H9 (cell line): ENCODE results near the gene TDP1. TPM values are rescaled to one million over a fixed set of nuclear protein-coding genes. Genes with fewer than 3 reads are reported as not detected.

Experiments used
- DNase-seq: peaks from one replicate; pipeline ENCODE4 v3.0.0-alpha.2; 2017
- H2AFZ ChIP-seq: one replicate; pipeline ENCODE4 v1.6.1; 2013; ENCODE audit warnings: mild to moderate bottlenecking, low read length, control low read depth, moderate library complexity
- H2AK5ac ChIP-seq: 2 replicates; pipeline ENCODE4 v1.6.1; 2013; ENCODE audit warnings: low read length, control low read depth, mixed read lengths; ENCODE audit not compliant: insufficient read length
- H2BK120ac ChIP-seq: one replicate; pipeline ENCODE4 v1.6.1; 2013; ENCODE audit warnings: low read depth, mild to moderate bottlenecking, low read length, control low read depth, inconsistent platforms; ENCODE audit not compliant: poor library complexity, severe bottlenecking
- H2BK12ac ChIP-seq: 2 replicates; pipeline ENCODE4 v1.6.1; 2013; ENCODE audit warnings: low read length, control low read depth, mixed read lengths, low read depth; ENCODE audit not compliant: insufficient read length
- H2BK15ac ChIP-seq: 2 replicates; pipeline ENCODE4 v1.6.1; 2013; ENCODE audit warnings: low read depth, low read length, control low read depth
- H2BK20ac ChIP-seq: one replicate; pipeline ENCODE4 v1.6.1; 2013; ENCODE audit warnings: low read depth, mild to moderate bottlenecking, low read length, control low read depth, inconsistent platforms; ENCODE audit not compliant: poor library complexity, severe bottlenecking
- H2BK5ac ChIP-seq: 2 replicates; pipeline ENCODE4 v1.6.1; 2013; ENCODE audit warnings: low read length, control low read depth, mixed read lengths; ENCODE audit not compliant: insufficient read length
- H3K14ac ChIP-seq: 2 replicates; pipeline ENCODE4 v1.6.1; 2013; ENCODE audit warnings: low read length, control low read depth; ENCODE audit not compliant: insufficient read depth
- H3K18ac ChIP-seq: 2 replicates; pipeline ENCODE4 v1.6.1; 2013; ENCODE audit warnings: low read depth, mild to moderate bottlenecking, mixed read lengths, low read length, control low read depth; ENCODE audit not compliant: insufficient read length
- H3K23ac ChIP-seq: 2 replicates; pipeline ENCODE4 v1.6.1; 2013; ENCODE audit warnings: low read length, control low read depth, mixed read lengths, low read depth; ENCODE audit not compliant: insufficient read length
- H3K23me2 ChIP-seq: 2 replicates; pipeline ENCODE4 v1.6.1; 2013; ENCODE audit warnings: low read depth, mild to moderate bottlenecking, mixed read lengths, low read length, control low read depth; ENCODE audit not compliant: insufficient read length, poor library complexity, severe bottlenecking
- H3K27ac ChIP-seq: 2 replicates; pipeline ENCODE4 v1.5.1; 2013; ENCODE audit warnings: low read length, control low read depth, mixed read lengths, low read depth; ENCODE audit not compliant: insufficient read length
- H3K27me3 ChIP-seq: 2 replicates; pipeline ENCODE4 v1.6.1; 2013; ENCODE audit warnings: low read length, control low read depth, inconsistent platforms; ENCODE audit not compliant: insufficient read depth
- H3K4ac ChIP-seq: 2 replicates; pipeline ENCODE4 v1.6.1; 2013; ENCODE audit warnings: low read depth, mild to moderate bottlenecking, control low read depth, inconsistent platforms, low read length, moderate library complexity
- H3K4me1 ChIP-seq: 2 replicates; pipeline ENCODE4 v1.6.1; 2013; ENCODE audit warnings: low read length, control low read depth, inconsistent platforms; ENCODE audit not compliant: insufficient read depth
- H3K4me2 ChIP-seq: 2 replicates; pipeline ENCODE4 v1.6.1; 2013; ENCODE audit warnings: low read length, control low read depth, mixed read lengths; ENCODE audit not compliant: insufficient read length, insufficient read depth
- H3K56ac ChIP-seq: 2 replicates; pipeline ENCODE4 v1.6.1; 2013; ENCODE audit warnings: low read depth, mild to moderate bottlenecking, mixed read lengths, low read length, control low read depth; ENCODE audit not compliant: insufficient read length
- H3K79me1 ChIP-seq: 2 replicates; pipeline ENCODE4 v1.6.1; 2013; ENCODE audit warnings: low read depth, mild to moderate bottlenecking, moderate library complexity, low read length, control low read depth, inconsistent platforms; ENCODE audit not compliant: insufficient read depth, poor library complexity, severe bottlenecking
- H3K79me2 ChIP-seq: 2 replicates; pipeline ENCODE4 v1.6.1; 2013; ENCODE audit warnings: low read length, control low read depth, inconsistent platforms; ENCODE audit not compliant: insufficient read depth
- H3K9ac ChIP-seq: 2 replicates; pipeline ENCODE4 v1.6.1; 2013; ENCODE audit warnings: low read length, control low read depth, mixed read lengths; ENCODE audit not compliant: insufficient read length; ENCODE audit errors: extremely low read depth
- H3K9me3 ChIP-seq: one replicate; pipeline ENCODE4 v1.6.1; 2013; ENCODE audit warnings: low read depth, low read length, inconsistent platforms; ENCODE audit not compliant: control insufficient read depth
- H3T11ph ChIP-seq: one replicate; pipeline ENCODE4 v1.6.1; 2013; ENCODE audit warnings: mild to moderate bottlenecking, low read length, control low read depth, inconsistent platforms
- H4K20me1 ChIP-seq: one replicate; pipeline ENCODE4 v1.6.1; 2013; ENCODE audit not compliant: control insufficient read depth, insufficient read length, insufficient read depth
- H4K5ac ChIP-seq: 2 replicates; pipeline ENCODE4 v1.6.1; 2013; ENCODE audit warnings: low read depth, mild to moderate bottlenecking, mixed read lengths, low read length, control low read depth; ENCODE audit not compliant: insufficient read length
- H4K8ac ChIP-seq: replicated peaks from 2 replicates; pipeline ENCODE4 v1.6.1; 2013; ENCODE audit warnings: low read length, control low read depth, mixed read lengths, low read depth; ENCODE audit not compliant: insufficient read length
- H4K91ac ChIP-seq: 2 replicates; pipeline ENCODE4 v1.6.1; 2013; ENCODE audit warnings: low read depth, mild to moderate bottlenecking, moderate library complexity, mixed read lengths, low read length, control low read depth; ENCODE audit not compliant: insufficient read length
- H3K27ac Mint-ChIP-seq, 3 experiments: 2 replicates in 2 of 3; 3 replicates in 1 of 3; pipeline ENCODE4 v1.8.0; 2020 to 2021; ENCODE audit warnings: mixed read lengths in 3 of 3, mild to moderate bottlenecking in 1 of 3, moderate library complexity in 1 of 3
- H3K27me3 Mint-ChIP-seq: 2 replicates; pipeline ENCODE4 v1.8.0; 2021; ENCODE audit warnings: low read depth, mild to moderate bottlenecking, moderate library complexity, mixed read lengths
- H3K36me3 Mint-ChIP-seq, 3 experiments: 2 replicates in 2 of 3; 3 replicates in 1 of 3; pipeline ENCODE4 v1.8.0; 2020 to 2021; ENCODE audit warnings: low read depth in 3 of 3, mixed read lengths in 3 of 3; ENCODE audit not compliant: insufficient read depth in 1 of 3
- H3K4me1 Mint-ChIP-seq, 2 experiments: 2 replicates each; pipeline ENCODE4 v1.8.0; 2020; ENCODE audit warnings: mixed read lengths in 2 of 2
- H3K4me3 Mint-ChIP-seq, 2 experiments: 2 replicates in 1 of 2; 3 replicates in 1 of 2; pipeline ENCODE4 v1.8.0; 2020 to 2021; ENCODE audit warnings: mild to moderate bottlenecking in 2 of 2, mixed read lengths in 2 of 2, moderate library complexity in 1 of 2
- H3K9me3 Mint-ChIP-seq, 2 experiments: 2 replicates in 1 of 2; 3 replicates in 1 of 2; pipeline ENCODE4 v1.8.0; 2020; ENCODE audit warnings: mild to moderate bottlenecking in 2 of 2, mixed read lengths in 2 of 2, moderate library complexity in 1 of 2
- WGBS: extraction: QIAGEN DNeasy Blood & Tissue Kit; methylation state at CpG from one replicate; pipeline ENCODE4 v1.1.7; 2013; ENCODE audit warnings: missing lambda C conversion rate, low lambda C conversion rate, mixed read lengths; ENCODE audit not compliant: insufficient read length; ENCODE audit errors: extremely low coverage; 5-methylcytosine and 5-hydroxymethylcytosine counted together
- total RNA-seq: library from RNA; stranded (reverse); gene quantifications from 2 replicates; pipeline ENCODE4 v1.2.1, GENCODE V29; 2021
- TF ChIP-seq, protein P1 (sequence below): fragments of 200-600 bp; sonication (generic); conservative IDR thresholded peaks from 3 replicates; pipeline ENCODE4 v1.8.0; 2021; ENCODE audit warnings: antibody characterized with exemption, mild to moderate bottlenecking

The TDP1 gene
- total RNA-seq, 1 experiment from 2014 or later, result 53.4 TPM

GRCh38 chr14:89986462-89987160, 30.9 kb downstream of the TDP1 start:
- Mint-ChIP-seq H3K36me3 (peaks cover 16 to 59% (median 51%) of the 10 kb centered on the region in 3 experiments), H3K4me1 (peaks cover 30 to 31% of the 10 kb centered on the region in 2 experiments), H3K9me3 (no peaks in the 10 kb centered on the region), H3K27me3 (no peaks in the 10 kb centered on the region), H3K4me3 (no peak overlapping the region), H3K27ac (peak overlapping the region; percentile 75 to 91 (median 83); a peak in 5 of 7 replicates)
- WGBS, result no CpG with 5 or more reads among the region's 5 CpGs
- no peak overlapping the region for H2BK12ac ChIP-seq
- no peaks in the 10 kb centered on the region for H3K27me3 ChIP-seq
- H4K5ac ChIP-seq, result no peak overlapping the region
- H3K14ac ChIP-seq, result no peak overlapping the region
- H2BK20ac ChIP-seq, result no peak overlapping the region
- H3K79me2 ChIP-seq, result no peaks in the 10 kb centered on the region
- no peak overlapping the region for H3T11ph ChIP-seq
- H3K18ac ChIP-seq, result no peak overlapping the region
- H4K8ac ChIP-seq, result no peak overlapping the region
- no peaks in the 10 kb centered on the region for H3K9me3 ChIP-seq
- no peaks in the 10 kb centered on the region for H4K20me1 ChIP-seq
- H3K23me2 ChIP-seq, result no peaks in the 10 kb centered on the region
- no peak overlapping the region for H3K56ac ChIP-seq
- TF ChIP-seq, protein P1, sequence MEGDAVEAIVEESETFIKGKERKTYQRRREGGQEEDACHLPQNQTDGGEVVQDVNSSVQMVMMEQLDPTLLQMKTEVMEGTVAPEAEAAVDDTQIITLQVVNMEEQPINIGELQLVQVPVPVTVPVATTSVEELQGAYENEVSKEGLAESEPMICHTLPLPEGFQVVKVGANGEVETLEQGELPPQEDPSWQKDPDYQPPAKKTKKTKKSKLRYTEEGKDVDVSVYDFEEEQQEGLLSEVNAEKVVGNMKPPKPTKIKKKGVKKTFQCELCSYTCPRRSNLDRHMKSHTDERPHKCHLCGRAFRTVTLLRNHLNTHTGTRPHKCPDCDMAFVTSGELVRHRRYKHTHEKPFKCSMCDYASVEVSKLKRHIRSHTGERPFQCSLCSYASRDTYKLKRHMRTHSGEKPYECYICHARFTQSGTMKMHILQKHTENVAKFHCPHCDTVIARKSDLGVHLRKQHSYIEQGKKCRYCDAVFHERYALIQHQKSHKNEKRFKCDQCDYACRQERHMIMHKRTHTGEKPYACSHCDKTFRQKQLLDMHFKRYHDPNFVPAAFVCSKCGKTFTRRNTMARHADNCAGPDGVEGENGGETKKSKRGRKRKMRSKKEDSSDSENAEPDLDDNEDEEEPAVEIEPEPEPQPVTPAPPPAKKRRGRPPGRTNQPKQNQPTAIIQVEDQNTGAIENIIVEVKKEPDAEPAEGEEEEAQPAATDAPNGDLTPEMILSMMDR, result no peak
- DNase-seq, result no peak
- H3K23ac ChIP-seq, result no peak overlapping the region
- no peaks in the 10 kb centered on the region for H3K79me1 ChIP-seq
- H3K9ac ChIP-seq, result no peak overlapping the region
- no peak overlapping the region for H2AFZ ChIP-seq
- no peak overlapping the region for H2AK5ac ChIP-seq
- no peak overlapping the region for H2BK120ac ChIP-seq
- no peak overlapping the region for H3K4ac ChIP-seq
- H3K27ac ChIP-seq, result no peak overlapping the region
- H3K4me1 ChIP-seq, result no peaks in the 10 kb centered on the region; the same call in 1 of the 2 replicates
- no peak overlapping the region for H2BK5ac ChIP-seq
- no peak overlapping the region for H4K91ac ChIP-seq
- H3K4me2 ChIP-seq, result no peak overlapping the region
- H2BK15ac ChIP-seq, result no peak overlapping the region
